ENCODE measurements around the gene MAP7D2.
"Not testable (repeated sequence)": the region's sequence is repeated elsewhere in the genome, so short reads cannot be mapped to it uniquely, and the experiment has no call there.

The MAP7D2 gene

DNA sequence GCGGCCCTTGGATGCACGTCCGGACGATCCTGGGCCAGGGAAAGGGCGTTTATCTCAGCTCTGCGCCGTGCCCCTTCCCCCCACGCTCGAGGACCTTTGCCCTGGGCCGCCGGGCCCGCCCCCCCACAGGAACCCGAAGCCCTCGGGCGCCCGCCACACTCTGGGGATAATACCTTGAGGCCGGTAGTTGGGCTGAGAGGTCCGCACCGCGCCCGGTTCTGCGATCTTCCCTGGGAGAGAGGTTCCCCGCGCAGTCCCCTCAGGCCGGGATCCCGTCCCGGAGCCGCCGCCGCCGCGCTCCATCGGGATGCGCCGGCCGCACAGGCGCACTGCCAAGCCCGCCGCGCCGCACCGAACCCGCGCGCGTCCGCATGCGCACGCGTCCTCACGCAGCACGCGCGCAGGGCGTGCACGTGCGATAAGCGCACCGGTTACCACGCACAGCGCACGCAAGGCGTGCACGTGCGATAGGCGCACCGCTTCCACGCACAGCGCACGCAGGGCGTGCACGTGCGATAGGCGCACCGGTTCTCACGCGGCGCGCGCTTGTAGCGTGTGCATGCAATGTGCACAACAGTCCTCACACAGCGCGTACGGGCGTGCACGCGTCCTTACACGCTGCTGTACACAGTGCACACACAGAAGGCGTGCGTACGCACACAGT, at the start of gene MAP7D2:
Gene MAP7D2 (minus strand): TSS at position 331 of the 664 bp plus-strand sequence. CDS start 28 bp downstream, at position 303.
- no peak for DNase-seq

DNA sequence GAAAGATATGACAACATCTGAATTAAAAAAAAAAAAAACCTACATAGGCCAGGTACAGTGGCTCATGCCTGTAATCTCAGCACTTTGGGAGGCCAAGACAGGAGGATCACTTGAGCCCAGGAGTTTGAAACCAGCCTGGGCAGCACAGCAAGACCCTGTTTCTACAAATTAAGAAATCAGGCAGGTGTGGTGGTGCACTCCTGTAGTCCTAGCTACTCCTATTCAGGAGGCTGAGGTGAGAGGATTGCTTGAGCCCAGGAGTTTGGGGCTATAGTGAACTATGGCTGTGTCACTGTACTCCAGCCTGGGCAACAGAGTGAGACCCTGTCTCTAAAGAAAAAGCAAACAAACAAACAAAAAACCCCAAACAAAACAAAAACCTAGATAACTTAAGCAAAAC, 45.8 kb upstream of the MAP7D2 start:
- DNase-seq: not testable (repeated sequence)

DNA sequence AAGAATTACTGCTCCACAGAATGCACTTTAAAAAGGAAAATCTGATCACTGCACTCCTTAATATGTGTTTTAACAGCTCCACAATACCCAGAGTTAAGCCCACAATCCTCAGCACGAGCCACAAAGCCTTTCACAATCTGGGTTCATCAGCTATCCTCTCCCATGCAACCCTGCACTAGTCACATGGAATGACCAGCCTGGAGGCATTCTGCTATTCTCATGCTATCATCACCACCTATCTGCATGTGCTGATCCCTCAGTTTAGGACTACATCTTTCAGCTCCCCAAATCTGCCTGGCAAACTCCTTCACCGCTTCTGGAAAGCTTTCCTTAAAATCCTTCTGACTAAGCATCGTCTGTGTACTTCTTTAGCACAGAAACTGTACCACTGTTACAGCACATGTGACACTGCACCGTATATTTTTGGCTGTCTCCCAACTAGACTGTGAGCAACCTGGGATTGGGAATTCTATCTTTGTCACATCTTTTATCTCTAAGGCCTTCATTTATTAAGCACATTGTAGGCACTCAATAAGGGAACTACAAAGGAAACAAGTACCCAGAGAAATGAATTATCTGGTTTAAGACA, 43.2 kb upstream of the MAP7D2 start:
- DNase-seq: no peak

DNA sequence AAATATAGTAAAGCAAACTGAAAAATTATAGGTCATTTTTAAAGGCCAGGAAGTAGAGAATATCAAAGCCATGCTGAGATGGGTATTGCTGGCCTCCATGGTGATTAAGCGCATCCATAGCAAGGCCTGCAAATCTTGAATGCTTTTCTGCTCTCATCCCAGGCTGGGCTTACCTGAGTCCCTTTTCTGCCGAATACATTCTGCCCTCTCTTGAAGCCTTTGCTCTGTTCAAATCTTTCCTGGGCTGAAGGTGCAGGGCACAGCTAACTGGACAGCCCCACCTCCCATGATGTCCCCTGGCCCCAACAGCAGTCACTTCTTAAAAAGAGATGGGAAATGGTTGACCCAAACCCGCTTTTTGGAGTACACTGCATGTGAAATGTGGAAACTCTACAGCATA, 35.0 kb upstream of the MAP7D2 start:
- DNase-seq: no peak

DNA sequence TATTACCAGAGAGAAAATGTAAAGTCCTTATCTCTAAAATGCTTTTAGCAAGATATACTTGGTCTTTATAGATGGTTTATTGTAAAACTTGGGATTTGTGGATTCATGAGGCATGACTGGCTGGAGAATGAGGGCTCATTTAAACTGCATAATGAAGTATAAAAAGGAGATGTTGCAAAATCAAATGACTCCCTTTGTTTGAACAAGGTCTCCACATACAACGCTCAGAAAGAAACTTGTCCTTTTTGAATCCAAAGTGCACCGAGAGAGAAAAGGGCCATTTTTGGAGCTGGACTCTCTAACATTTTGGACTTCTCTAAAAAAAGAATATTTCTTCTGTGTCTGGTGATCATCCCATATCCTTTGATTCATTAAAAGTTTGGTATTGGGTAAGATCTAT, 32.6 kb upstream of the MAP7D2 start:
- DNase-seq: no peak

DNA sequence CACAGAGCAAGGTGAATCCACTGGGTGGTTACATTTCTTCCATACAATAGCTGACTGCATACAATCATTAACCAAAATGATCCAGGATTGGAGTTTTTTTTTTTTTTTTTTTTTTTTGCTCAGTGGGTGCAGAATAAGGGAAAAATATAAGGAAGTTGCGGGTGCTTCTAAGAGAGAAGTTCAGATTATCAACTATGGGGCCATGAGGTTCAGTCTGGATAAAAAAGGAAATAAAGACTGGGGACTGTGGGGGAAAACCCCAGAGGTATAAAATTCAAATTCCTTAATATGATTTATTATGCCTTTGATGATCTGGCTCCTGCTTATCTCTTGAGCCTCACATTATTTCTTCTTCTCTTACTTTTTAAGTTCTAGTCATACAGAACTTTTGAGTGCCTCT, 30.9 kb upstream of the MAP7D2 start:
- no peak for DNase-seq

DNA sequence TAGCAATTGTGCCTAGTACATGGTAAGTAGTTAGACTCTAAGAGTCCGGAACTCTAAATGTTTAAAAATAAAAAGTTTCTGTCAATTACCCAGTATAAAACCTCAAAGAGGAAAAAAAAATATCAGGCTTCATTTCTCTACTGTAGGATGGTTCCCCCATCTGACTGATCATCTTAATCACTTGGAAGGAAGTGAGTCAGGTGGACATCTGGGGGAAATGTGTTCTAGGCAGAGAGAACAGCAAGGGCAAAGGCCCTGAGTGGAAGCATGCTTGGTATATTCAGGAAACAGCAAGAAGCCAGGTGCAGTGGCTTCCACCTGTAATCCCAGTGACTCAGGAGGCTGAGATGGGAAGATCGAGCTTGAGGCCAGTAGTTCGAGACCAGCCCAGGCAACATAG, 27.8 kb upstream of the MAP7D2 start:
- peak; percentile 30 for DNase-seq

DNA sequence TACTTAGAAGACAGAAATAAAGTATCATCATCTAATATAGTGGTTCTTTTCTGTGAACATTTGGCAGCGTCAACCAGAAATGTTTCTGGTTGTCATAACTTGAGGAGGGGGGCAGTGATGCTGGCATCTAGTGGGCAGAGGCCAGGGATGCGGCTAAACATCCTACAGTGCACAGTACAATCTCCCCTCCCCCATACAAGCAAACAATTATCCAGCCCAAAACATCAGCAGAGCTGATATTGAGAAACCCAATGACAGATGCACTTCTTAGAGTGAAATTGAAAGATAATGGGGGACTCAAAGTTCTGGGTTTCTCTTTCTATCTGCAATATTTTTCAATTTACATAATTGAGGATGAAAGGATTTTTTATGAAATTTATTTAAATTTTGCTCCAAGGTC, 26.9 kb upstream of the MAP7D2 start:
- DNase-seq: no peak

DNA sequence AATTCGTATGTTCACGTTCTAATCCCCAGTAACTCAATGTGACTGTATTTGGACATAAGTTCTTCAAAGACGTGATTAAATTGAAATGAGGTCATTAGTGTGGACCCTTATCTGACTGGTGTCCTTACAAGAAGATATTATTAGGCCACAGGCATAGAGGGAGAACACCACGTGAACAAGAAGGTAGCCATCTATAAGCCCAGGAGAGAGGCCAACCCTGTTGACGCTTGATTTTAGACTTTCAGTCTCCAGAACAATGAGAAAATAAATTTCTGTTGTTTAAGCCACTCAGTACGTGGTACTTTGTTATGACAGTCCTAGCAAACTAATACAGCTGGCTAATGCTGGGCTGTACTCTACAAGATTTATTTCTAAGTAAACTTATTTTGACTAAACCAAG, 26.4 kb upstream of the MAP7D2 start:
- no peak for DNase-seq

DNA sequence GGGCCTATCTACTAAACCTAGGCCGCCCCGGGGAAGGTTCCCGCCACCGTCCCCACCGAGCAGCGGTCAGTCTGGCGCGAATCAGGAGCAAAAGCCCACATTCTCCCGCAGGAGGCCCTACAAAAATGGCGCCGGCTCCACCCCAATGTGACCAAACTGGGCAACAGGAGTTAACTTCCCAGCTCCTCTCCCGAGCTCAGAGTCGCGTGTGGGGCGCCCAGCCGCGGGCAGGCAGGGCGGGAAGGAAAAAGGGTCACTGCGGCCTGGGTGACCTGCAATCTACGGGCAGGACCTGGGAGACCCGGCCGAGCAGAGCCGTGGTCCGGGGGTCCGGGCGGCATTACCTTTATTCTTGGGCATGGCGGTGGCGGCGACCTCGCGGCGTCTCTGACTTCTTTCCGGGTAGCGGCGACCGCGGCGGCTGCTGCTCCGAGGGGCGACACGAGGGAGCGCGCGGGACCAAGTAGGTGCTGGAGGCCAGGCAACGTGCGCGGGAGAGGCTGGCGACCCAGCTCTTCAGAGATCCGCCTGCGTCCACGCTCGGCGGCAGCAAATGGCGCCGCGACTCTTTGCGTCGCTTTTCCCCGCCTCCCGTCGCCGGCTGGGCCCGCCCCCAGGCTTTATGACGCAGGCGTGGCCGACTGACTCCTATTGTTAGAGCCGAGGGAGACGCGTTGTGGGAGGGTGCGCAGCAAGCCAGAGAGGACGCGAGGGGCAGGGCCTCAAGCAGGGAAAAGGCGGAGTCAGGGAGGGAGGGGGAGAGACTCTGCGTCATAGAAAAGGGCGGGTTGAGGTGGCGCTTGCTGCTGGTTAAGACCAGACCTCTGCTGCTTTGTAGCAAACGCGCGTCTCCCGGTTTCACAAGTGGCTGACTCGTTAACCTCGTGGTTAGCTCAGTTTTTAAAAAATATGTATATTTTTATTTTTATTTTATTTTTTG, 24.8 kb upstream of the MAP7D2 start, which contains the start of gene EIF1AX:
Gene EIF1AX (minus strand): TSS at position 558 of the 940 bp plus-strand sequence. CDS start 198 bp downstream, at position 360.
- DNase-seq: peak; percentile 100

DNA sequence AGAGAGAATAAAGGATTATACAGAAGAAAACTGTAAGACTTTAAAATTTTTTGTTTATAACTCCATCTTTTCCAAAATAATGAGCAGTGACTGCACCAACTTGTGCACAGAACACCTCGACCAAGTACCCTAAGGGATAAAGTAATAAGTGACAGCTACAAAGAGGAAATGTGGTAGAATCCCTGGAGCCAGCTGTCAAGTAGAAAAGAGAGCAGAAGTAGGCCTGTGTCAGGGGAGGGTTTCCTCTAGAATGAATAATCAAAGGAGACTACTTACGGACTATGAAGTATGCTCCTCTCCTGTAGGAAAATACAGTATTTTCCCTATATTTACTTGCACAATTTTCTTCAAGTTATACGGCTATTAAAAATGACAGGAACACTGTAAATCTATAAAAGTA, 23.7 kb upstream of the MAP7D2 start:
- DNase-seq: peak; percentile 25

DNA sequence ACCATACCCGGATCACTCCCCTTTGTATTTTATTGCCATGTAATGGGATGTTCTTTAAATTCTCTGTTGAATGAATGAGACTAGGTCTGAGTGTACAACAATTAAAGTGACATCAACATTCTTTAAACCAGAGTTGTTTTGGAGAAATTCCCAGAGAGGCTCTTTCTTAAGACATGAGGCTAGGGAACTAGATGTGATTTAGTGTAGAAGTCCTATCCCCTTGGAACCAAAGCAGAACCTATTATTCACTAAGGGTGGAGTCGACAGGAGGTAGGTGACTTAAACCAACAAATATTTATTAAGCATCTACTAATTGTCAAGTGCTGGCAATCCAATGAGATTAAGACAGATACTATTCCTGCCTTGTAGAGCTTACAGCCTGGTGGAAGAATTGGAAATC, 23.3 kb upstream of the MAP7D2 start:
- no peak for DNase-seq

DNA sequence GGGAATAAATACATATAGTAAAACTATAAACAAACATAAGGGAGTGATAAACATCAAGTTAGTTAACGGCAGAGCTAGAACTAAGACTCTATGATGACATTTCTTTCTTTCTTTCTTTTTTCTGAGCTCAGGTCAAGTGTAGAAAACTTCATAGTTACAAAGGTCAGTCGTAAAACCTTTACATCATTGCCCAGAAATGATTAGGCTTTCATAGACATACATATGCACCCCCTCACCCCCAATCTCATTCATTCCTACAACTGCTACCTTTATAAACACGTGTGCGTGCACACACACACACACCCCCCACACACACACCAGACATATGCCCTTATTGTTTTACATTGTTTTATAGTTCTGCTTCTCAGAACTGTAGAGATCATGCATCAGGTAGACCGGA, 19.2 kb upstream of the MAP7D2 start:
- DNase-seq: no peak

DNA sequence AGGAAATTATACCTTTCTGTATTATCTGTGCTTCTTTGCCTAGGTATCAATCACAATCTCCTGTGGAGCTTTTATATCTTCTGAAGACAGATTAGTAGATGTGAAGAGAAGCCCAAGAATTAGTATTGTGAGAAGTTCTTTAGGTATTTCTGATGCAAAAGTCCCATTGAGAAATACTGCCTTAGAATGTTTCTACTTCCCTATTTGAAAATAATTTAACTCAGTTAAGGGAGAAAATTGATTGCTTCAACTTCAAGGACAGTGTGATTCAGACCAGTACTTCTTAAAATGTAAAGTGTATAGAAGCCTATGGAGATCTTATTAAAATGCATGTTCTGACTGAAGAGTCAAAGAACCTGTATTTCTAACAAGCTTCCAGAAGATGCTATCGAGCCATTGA, 16.0 kb upstream of the MAP7D2 start:
- DNase-seq: no peak

DNA sequence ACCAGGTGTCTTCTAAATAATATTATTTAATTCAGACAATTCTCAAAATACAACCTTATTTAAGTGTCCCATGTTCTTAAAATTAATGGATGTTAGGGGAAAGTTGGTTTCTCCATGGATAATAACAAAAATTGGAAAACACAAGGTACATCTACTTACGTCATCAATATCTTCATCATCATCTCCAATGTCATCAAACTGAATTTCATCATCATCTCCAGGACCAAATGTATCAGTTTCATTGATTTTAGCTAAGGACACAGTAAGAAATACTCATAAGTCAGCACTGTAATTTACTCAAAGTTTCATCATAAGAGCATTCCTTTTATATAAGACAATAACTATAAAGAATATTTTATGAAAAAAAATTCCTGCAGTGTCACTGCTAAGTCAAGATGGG, 13.7 kb upstream of the MAP7D2 start:
- no peak for DNase-seq

DNA sequence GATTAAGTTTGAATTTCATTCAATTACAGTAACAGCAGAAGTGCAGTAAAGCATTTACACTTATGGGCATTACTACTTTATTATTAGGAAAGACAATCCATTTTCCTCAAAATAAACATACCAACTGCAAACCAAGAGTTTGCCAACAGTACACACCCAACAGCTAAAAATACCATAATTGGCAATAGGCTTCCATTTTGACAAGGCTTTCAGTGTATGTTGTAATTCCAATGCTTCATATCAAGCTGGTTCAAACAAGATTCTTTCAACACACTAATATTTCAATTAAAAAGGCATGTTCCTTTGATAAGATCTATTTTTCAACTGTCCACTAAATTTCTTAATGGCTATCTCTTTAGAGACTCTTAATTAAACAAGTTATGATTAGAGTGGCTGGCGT, 12.8 kb upstream of the MAP7D2 start:
- DNase-seq: no peak

DNA sequence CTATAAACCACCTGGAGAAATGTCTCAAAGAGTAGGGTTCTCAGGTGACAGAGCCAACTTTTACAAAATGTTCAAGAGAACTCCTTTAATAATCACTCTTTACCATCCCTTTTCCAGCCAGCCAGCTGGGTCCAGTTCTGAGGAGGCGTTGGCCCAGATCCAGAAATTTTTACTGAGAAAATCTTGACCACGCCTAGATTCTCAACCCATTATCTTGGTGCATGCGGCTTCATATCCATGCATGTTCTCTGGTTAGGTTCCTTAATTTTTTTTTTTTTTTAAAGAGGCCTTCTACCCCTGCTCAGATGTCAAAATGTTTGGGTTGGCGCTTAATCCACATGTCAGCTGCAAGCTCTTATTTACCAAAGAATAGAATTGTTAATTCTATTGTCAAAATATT, 12.0 kb upstream of the MAP7D2 start:
- no peak for DNase-seq

DNA sequence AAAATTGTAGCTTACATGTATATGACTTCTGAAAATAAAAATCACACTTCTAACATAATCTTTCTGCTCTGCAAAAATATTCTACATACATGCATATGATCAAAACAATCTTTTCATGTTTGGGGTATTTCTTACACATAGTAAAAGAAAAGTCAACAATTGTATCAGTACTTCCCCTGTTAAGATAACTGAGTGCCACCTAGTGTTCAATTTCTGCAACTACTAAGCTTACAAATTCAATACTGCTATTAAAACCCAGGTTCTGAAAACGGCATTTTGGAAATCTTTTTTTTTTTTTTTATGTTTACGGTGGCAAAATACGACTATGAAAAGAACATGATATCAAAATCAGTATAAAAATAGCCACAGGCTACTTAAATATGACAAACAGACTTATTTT, 10.7 kb upstream of the MAP7D2 start:
- DNase-seq: not testable (repeated sequence)

DNA sequence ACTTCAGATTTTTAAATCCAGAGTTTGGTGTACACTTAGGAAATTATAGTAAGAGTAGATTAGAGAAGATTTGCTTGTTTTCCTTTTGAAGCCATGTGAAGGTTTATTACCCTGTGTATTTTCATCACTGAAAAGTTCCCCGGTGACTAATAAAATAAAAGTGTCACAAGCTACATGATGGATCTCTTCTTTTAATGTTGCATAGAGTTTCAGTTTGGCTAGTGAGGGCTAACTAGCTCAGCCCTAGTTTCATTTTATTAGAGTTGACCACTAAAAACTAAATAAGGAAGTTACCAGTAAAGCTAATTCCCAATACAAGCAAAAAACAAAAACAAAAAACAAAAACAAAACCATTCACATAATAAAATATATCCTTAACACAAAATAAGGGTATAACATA, 10.1 kb upstream of the MAP7D2 start:
- DNase-seq: not testable (repeated sequence)

DNA sequence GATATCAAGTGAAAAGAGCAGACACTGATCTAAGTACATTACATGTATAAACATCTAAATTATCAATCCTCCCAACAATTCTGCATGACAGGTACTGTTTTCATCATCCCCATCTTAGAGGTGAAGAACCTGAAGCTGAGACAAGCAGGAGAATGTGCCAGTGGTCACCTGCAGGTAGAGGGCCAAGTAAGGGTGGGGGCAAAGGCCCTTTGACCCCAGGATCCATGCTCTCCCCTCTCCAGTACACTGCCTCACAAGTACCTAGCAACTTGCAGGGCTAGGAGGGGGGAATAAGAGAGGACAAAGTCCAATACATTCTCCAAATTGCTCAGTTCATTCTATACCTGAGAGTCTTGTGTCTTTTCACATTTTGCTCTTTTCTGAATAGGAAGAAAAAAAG, 8.3 kb upstream of the MAP7D2 start:
- DNase-seq: no peak

DNA sequence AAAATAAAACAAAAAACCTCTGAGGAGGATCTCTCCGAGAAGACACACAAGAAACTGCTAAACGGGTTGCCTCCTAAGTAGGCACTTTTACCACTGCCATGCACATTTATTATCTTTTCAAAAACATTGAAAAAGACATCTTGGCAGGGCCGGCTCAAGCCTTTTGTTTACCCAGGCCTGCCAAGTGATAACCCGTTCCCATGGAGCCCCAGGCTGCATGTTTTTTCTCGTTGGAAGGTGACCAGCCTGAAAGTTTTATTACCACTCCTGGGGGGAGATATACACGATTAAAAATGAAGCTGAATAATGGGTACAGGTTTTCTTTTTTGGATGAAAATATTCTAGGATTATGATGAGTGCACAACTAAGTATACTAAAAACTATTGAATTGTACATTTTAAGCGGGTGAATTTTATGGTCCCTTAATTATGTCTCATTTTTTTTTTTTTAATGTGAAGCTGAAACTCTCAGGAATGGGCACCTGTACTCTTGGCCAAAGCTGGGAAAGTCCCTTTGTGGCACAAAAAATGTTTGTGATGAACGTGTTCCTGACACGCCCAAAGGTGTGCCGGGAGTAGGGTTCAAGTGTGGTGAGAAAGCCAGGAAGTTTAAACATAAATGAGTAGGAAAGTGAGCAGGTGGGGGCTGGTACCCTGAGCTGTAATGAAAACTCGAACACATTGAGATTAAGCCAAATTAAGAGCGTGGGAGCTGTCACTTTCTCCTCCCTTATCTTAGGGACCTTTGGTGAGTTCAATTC, 1.5 kb upstream of the MAP7D2 start:
- DNase-seq: no peak

DNA sequence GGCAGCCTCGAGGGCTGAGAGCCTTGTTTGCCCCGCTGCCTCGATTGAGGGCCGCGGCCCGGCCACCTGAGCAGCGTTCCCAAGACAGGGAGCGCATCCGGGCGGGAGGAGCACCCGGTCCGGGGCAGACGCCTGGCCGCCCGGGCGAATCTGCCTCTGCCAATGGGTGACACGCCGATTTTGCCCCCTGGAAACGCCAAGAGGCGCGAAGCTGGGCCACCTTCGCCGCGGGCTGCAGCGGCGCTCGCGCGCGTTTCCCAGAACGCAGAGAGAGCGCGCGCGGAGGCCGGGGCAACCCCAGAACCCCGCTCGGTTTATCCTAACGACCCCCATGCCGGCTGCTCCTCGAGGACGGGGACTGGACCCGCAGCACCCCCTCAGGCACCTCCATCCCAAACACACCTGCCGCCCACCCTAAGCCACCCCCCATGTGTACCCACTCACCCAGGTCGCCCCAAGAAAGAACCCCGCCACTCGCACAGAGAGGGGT, 575 bp downstream of the MAP7D2 start:
- DNase-seq: no peak

Data from activated CD4-positive, alpha-beta T cell treated with anti-CD3 and anti-CD28 coated beads, Interleukin-10, Interleukin-2, amounts not matched to agents 100 ng/mL and 50 ng/mL, durations not matched to agents 16 hours and 8 hours (primary cell).